Measurements from ENCODE around the gene ORM2.
"Not testable (repeated sequence)": the region's sequence is repeated elsewhere in the genome, so short reads cannot be mapped to it uniquely, and the experiment has no call there.

The ORM2 gene

GRCh38 chr9:114331229-114332195, 1.8 kb downstream of the ORM2 start:
- not testable (repeated sequence) for DNase-seq (ENCODE audit: low read depth, low spot score)

GRCh38 chr9:114332474-114333040, 2.9 kb downstream of the ORM2 start:
- not testable (repeated sequence) for DNase-seq (ENCODE audit: low read depth, low spot score)

- not testable (repeated sequence) for DNase-seq (ENCODE audit: low read depth, low spot score)
Observed at GRCh38 chr9:114333718-114334117, 4.0 kb downstream of the ORM2 start.

GRCh38 chr9:114334490-114334889, 4.8 kb downstream of the ORM2 start:
- no peak for DNase-seq (ENCODE audit: low read depth, low spot score)

GRCh38 chr9:114335745-114336144, 6.1 kb downstream of the ORM2 start:
- no peak for DNase-seq (ENCODE audit: low read depth, low spot score)

- no peak for DNase-seq (ENCODE audit: low read depth, low spot score)
Observed at GRCh38 chr9:114336157-114336556, 6.5 kb downstream of the ORM2 start.

- DNase-seq (ENCODE audit: low read depth, low spot score) = no peak
Observed at GRCh38 chr9:114336699-114337395, 7.2 kb downstream of the ORM2 start.

- no peak for DNase-seq (ENCODE audit: low read depth, low spot score)
Observed at GRCh38 chr9:114338187-114338586, 8.5 kb downstream of the ORM2 start.

GRCh38 chr9:114339130-114339908, 9.7 kb downstream of the ORM2 start:
- peak; percentile 77 for DNase-seq (ENCODE audit: low read depth, low spot score)

- no peak for DNase-seq (ENCODE audit: low read depth, low spot score)
Observed at GRCh38 chr9:114341152-114341830, 11.6 kb downstream of the ORM2 start.

- DNase-seq (ENCODE audit: low read depth, low spot score) = no peak
Observed at GRCh38 chr9:114341991-114342390, 12.3 kb downstream of the ORM2 start.

- DNase-seq (ENCODE audit: low read depth, low spot score) = no peak
Observed at GRCh38 chr9:114342755-114343440, 13.2 kb downstream of the ORM2 start.

- no peak for DNase-seq (ENCODE audit: low read depth, low spot score)
Observed at GRCh38 chr9:114343471-114344187, 14.0 kb downstream of the ORM2 start.

GRCh38 chr9:114344188-114344566, 14.5 kb downstream of the ORM2 start:
- DNase-seq (ENCODE audit: low read depth, low spot score) = no peak

- no peak for DNase-seq (ENCODE audit: low read depth, low spot score)
Observed at GRCh38 chr9:114344692-114345091, 15.0 kb downstream of the ORM2 start.

GRCh38 chr9:114345493-114346065, 15.9 kb downstream of the ORM2 start:
- no peak for DNase-seq (ENCODE audit: low read depth, low spot score)

GRCh38 chr9:114346146-114346545, 16.5 kb downstream of the ORM2 start:
- DNase-seq (ENCODE audit: low read depth, low spot score) = no peak

GRCh38 chr9:114347675-114348074, 18.0 kb downstream of the ORM2 start:
- DNase-seq (ENCODE audit: low read depth, low spot score) = no peak

GRCh38 chr9:114348261-114348905, 18.7 kb downstream of the ORM2 start:
- no peak for DNase-seq (ENCODE audit: low read depth, low spot score)

All from ELF-1 (cell line).